GM13976 (cell line): Measurements from ENCODE around the gene STXBP5.

Experiments
- DNase-seq: peaks from one replicate; pipeline ENCODE4 v3.0.0; 2012; ENCODE audit warnings: low spot score
- in situ Hi-C: fragments of 300-500 bp; cut with MboI; formaldehyde crosslinking; loops from one replicate; pipeline ENCODE4 v1.12.0; 2022; ENCODE audit warnings: low sequenced_read_pairs, mixed read lengths, inconsistent platforms; ENCODE audit not compliant: unreplicated experiment
- TF ChIP-seq, protein P1 (sequence below): IDR thresholded peaks from 2 replicates; pipeline ENCODE4 v1.5.1; 2012; ENCODE audit warnings: borderline replicate concordance, mild to moderate bottlenecking; ENCODE audit not compliant: insufficient read depth; ENCODE audit errors: extremely low read depth, missing control alignments, control extremely low read depth

The STXBP5 gene

DNA sequence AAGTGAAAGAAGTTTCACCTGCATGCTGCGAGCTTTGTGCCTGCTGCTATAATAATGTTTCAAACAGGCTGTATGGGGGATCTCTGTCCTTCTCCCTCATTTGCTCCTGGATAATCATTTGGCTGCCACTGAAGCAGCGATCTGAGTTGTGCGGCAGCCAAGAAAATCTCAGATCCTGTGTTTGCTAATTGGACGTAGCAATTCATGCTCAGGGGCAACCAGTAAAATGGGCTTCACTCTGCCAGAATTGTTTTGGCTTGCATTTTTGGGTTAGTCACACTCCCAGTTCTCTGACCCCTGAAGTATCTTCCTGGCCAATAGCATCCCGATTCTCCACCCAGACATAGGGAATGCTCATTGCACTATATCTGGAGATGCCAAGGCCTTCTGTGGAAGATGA lies 13.7 kb upstream of the STXBP5 start:
- DNase-seq: no peak
- in situ Hi-C loops: no loop called here
- TF ChIP-seq, protein P1, sequence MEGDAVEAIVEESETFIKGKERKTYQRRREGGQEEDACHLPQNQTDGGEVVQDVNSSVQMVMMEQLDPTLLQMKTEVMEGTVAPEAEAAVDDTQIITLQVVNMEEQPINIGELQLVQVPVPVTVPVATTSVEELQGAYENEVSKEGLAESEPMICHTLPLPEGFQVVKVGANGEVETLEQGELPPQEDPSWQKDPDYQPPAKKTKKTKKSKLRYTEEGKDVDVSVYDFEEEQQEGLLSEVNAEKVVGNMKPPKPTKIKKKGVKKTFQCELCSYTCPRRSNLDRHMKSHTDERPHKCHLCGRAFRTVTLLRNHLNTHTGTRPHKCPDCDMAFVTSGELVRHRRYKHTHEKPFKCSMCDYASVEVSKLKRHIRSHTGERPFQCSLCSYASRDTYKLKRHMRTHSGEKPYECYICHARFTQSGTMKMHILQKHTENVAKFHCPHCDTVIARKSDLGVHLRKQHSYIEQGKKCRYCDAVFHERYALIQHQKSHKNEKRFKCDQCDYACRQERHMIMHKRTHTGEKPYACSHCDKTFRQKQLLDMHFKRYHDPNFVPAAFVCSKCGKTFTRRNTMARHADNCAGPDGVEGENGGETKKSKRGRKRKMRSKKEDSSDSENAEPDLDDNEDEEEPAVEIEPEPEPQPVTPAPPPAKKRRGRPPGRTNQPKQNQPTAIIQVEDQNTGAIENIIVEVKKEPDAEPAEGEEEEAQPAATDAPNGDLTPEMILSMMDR: no peak

GRCh38 chr6:147192278-147192911 lies 11.8 kb upstream of the STXBP5 start:
- TF ChIP-seq, protein P1: no peak
- in situ Hi-C loops: no loop called here
- no peak for DNase-seq

DNA sequence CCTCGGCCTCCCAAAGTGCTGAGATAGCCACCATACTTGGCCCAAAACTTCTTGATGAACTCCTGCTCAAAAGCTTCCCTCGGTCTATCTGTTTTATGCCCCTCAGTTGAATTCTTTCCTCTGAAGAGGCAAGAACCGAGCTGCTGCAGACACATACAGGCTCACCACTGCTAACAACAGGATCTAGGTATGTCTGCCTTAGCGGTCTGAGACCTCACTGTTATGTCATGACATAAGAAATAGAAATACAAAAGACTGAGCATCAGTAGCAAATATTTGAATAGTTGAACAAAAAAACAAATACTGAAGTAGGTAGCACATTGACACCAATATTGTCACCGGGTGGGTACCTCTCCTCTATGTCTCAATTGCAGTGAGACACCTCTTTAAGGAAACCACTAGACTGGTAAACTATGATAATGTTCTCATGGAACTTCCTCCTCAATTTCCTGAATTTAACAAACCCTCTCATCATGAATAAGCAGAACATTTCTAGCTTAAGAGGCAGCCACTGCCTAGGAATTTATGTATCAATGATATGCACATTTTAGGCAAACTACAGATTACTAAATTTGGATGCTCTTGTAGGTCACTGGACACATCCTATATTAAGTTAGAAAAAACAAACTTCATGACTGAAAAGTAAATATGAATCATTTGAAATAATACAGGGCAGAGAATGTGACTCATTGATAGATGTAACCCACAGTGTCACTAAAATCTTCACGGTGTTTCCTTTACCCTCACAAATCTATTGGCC lies 9.4 kb upstream of the STXBP5 start:
- DNase-seq: no peak
- in situ Hi-C loops: no loop called here

DNA sequence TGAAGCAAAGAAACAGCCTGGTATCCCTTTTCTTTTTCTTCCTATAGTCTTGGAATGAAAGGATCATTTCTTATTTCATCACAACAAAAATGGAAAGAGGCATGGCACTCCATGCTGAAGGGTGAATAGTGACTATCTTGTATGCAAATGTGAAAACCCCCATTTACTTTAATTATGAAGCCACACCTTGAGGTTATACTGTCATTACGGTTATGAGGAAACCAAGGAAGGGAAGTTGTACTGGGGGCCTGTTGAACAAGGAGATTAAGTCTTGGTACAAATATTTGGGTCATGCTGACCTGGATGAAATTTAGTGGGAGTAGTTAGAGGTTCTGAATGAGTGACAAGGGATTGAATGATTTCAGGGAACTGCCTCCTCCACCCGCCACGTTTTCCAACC lies 8.7 kb upstream of the STXBP5 start:
- in situ Hi-C loops: no loop called here

More for the DNA sequence above, 9.4 kb upstream of the STXBP5 start:
- TF ChIP-seq, protein P1: no peak

GRCh38 chr6:147195987-147196386 lies 8.2 kb upstream of the STXBP5 start:
- in situ Hi-C loops: no loop called here

More for the DNA sequence above, 8.7 kb upstream of the STXBP5 start:
- TF ChIP-seq, protein P1: no peak
- no peak for DNase-seq

DNA sequence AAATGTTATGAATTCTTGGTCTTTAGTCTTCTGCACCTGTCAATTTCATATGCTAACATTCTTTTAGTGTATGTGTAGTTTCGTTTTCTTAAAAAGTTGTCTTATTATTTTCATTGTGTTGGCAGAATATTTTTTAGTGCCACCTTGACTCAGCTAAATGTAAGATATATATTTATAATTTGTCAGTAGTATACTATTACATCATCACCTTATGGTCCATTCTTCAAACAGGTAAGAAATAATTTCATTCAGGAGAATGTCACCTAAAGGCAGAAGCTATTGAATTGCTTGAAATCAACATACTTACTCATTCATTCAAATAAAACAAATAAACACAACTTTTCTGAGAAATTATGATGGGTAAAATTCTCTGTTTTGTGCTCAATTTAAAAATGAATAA lies 3.5 kb upstream of the STXBP5 start:
- in situ Hi-C loops: no loop called here
- no peak for DNase-seq
- TF ChIP-seq, protein P1: no peak

More at GRCh38 chr6:147195987-147196386, 8.2 kb upstream of the STXBP5 start:
- TF ChIP-seq, protein P1: no peak
- no peak for DNase-seq
